HepG2 (cell line): ENCODE measurements around the gene CFAP73.
"Not testable (repeated sequence)": the region's sequence is repeated elsewhere in the genome, so short reads cannot be mapped to it uniquely, and the experiment has no call there.

ENCODE experiments used
- ELF1 ChIP-seq: sonication (generic); formaldehyde crosslinking; IDR thresholded peaks from 2 replicates; pipeline ENCODE4 v1.4.0; 2020; ENCODE audit warnings: missing genetic modification reagents
- KLF12 ChIP-seq: sonication (generic); formaldehyde crosslinking; IDR thresholded peaks from 2 replicates; pipeline ENCODE4 v1.4.0; 2020; ENCODE audit warnings: missing genetic modification reagents, borderline replicate concordance
- NCOA1 ChIP-seq: sonication (generic); formaldehyde crosslinking; IDR thresholded peaks from 2 replicates; pipeline ENCODE4 v1.9.0; 2021; ENCODE audit warnings: missing genetic modification reagents
- POLR2A ChIP-seq, 2 experiments: IDR thresholded peaks; 2 replicates each; pipeline ENCODE4 v1.6.1; 2011; ENCODE audit warnings: low read depth in 2 of 2, low read length in 2 of 2, mild to moderate bottlenecking in 1 of 2, moderate library complexity in 1 of 2; ENCODE audit not compliant: insufficient read depth in 1 of 2
- SIX4 ChIP-seq: sonication (generic); formaldehyde crosslinking; IDR thresholded peaks from 2 replicates; pipeline ENCODE4 v1.4.0; 2020; ENCODE audit warnings: missing genetic modification reagents
- XRCC5 ChIP-seq: fragments of 200-400 bp; formaldehyde crosslinking; optimal IDR thresholded peaks from 2 replicates; pipeline ENCODE3; 2017; ENCODE audit warnings: mild to moderate bottlenecking, low read length
- ZFP62 ChIP-seq: sonication (generic); formaldehyde crosslinking; IDR thresholded peaks from 2 replicates; pipeline ENCODE4 v1.4.0; 2020; ENCODE audit warnings: missing genetic modification reagents
- ZNF549 ChIP-seq: sonication (generic); formaldehyde crosslinking; IDR thresholded peaks from 2 replicates; pipeline ENCODE4 v1.5.0; 2020; ENCODE audit warnings: missing genetic modification reagents
- TF ChIP-seq, protein P1 (sequence below): sonication (generic); formaldehyde crosslinking; IDR thresholded peaks from 2 replicates; pipeline ENCODE4 v1.5.0; 2020; ENCODE audit warnings: mild to moderate bottlenecking, missing genetic modification reagents, moderate library complexity
- TF ChIP-seq, protein P2 (sequence below): sonication (generic); formaldehyde crosslinking; IDR thresholded peaks from 2 replicates; pipeline ENCODE4 v1.8.0; 2022; ENCODE audit warnings: mild to moderate bottlenecking, missing genetic modification reagents
- TF ChIP-seq, protein P3 (sequence below): sonication (generic); formaldehyde crosslinking; conservative IDR thresholded peaks from 2 replicates; pipeline ENCODE4 v1.4.0; 2020; ENCODE audit warnings: missing genetic modification reagents
- TF ChIP-seq, protein P4 (sequence below): sonication (generic); formaldehyde crosslinking; IDR thresholded peaks from 2 replicates; pipeline ENCODE4 v1.4.0; 2020; ENCODE audit warnings: missing genetic modification reagents

DNA sequence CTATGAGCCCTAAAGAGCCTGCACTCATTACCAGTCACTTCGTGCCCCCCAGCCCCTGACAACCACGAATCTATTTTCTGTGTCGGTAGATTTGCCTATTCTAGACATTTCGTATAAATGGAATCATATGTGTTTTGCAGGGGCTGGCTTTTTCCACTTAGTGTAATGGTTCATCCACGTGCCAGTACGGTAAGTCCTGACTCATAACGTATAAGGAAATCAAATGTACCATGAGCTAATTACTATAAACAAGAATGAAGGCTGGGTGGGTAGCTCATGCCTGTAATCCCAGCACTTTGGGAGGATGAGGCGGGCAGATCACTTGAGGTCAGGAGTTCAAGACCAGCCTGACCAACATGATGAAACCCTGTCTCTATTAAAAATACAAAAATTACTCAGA, 31.8 kb upstream of the CFAP73 start:
- not testable (repeated sequence) for TF ChIP-seq XRCC5; ELF1 (CRISPR knock-in tag); KLF12 (CRISPR knock-in tag); NCOA1 (CRISPR knock-in tag); SIX4 (CRISPR knock-in tag); ZFP62 (CRISPR knock-in tag); POLR2A (IDR thresholded peaks at IDR 0.05; ENCODE audit: insufficient read depth in 1 of 2, low read depth in 2 of 2, low read length in 2 of 2); ZNF549 (CRISPR knock-in tag)
- TF ChIP-seq, protein P1, sequence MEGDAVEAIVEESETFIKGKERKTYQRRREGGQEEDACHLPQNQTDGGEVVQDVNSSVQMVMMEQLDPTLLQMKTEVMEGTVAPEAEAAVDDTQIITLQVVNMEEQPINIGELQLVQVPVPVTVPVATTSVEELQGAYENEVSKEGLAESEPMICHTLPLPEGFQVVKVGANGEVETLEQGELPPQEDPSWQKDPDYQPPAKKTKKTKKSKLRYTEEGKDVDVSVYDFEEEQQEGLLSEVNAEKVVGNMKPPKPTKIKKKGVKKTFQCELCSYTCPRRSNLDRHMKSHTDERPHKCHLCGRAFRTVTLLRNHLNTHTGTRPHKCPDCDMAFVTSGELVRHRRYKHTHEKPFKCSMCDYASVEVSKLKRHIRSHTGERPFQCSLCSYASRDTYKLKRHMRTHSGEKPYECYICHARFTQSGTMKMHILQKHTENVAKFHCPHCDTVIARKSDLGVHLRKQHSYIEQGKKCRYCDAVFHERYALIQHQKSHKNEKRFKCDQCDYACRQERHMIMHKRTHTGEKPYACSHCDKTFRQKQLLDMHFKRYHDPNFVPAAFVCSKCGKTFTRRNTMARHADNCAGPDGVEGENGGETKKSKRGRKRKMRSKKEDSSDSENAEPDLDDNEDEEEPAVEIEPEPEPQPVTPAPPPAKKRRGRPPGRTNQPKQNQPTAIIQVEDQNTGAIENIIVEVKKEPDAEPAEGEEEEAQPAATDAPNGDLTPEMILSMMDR (CRISPR knock-in tag) = not testable (repeated sequence)
- TF ChIP-seq, protein P2, sequence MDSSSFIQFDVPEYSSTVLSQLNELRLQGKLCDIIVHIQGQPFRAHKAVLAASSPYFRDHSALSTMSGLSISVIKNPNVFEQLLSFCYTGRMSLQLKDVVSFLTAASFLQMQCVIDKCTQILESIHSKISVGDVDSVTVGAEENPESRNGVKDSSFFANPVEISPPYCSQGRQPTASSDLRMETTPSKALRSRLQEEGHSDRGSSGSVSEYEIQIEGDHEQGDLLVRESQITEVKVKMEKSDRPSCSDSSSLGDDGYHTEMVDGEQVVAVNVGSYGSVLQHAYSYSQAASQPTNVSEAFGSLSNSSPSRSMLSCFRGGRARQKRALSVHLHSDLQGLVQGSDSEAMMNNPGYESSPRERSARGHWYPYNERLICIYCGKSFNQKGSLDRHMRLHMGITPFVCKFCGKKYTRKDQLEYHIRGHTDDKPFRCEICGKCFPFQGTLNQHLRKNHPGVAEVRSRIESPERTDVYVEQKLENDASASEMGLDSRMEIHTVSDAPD = not testable (repeated sequence)
- TF ChIP-seq, protein P3, sequence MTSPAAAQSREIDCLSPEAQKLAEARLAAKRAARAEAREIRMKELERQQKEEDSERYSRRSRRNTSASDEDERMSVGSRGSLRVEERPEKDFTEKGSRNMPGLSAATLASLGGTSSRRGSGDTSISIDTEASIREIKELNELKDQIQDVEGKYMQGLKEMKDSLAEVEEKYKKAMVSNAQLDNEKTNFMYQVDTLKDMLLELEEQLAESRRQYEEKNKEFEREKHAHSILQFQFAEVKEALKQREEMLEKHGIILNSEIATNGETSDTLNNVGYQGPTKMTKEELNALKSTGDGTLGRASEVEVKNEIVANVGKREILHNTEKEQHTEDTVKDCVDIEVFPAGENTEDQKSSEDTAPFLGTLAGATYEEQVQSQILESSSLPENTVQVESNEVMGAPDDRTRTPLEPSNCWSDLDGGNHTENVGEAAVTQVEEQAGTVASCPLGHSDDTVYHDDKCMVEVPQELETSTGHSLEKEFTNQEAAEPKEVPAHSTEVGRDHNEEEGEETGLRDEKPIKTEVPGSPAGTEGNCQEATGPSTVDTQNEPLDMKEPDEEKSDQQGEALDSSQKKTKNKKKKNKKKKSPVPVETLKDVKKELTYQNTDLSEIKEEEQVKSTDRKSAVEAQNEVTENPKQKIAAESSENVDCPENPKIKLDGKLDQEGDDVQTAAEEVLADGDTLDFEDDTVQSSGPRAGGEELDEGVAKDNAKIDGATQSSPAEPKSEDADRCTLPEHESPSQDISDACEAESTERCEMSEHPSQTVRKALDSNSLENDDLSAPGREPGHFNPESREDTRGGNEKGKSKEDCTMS (CRISPR knock-in tag) = not testable (repeated sequence)
- TF ChIP-seq, protein P4, sequence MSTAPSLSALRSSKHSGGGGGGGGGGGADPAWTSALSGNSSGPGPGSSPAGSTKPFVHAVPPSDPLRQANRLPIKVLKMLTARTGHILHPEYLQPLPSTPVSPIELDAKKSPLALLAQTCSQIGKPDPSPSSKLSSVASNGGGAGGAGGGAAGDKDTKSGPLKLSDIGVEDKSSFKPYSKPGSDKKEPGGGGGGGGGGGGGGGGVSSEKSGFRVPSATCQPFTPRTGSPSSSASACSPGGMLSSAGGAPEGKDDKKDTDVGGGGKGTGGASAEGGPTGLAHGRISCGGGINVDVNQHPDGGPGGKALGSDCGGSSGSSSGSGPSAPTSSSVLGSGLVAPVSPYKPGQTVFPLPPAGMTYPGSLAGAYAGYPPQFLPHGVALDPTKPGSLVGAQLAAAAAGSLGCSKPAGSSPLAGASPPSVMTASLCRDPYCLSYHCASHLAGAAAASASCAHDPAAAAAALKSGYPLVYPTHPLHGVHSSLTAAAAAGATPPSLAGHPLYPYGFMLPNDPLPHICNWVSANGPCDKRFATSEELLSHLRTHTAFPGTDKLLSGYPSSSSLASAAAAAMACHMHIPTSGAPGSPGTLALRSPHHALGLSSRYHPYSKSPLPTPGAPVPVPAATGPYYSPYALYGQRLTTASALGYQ (CRISPR knock-in tag) = not testable (repeated sequence)
